HFF-Myc (cell line): ENCODE data around the gene SERPINI1.

Experiments used
- DNase-seq: peaks from one replicate; pipeline ENCODE4 v3.0.0-alpha.2; 2011; ENCODE audit warnings: low read depth; ENCODE audit errors: extremely low read depth
- H3K4me3 ChIP-seq: replicated peaks from 2 replicates; pipeline ENCODE4 v1.5.1; 2011; ENCODE audit warnings: low read depth, mild to moderate bottlenecking, control low read depth, low read length
- CTCF ChIP-seq: IDR thresholded peaks from 2 replicates; pipeline ENCODE4 v1.5.1; 2012; ENCODE audit warnings: mild to moderate bottlenecking, low read depth, low read length, control low read depth; ENCODE audit errors: missing control alignments

The SERPINI1 gene

GRCh38 chr3:167733961-167734497 is 1.5 kb upstream of the SERPINI1 start:
- H3K4me3 ChIP-seq: peak overlapping the region; percentile 79
- no peak for DNase-seq
- TF ChIP-seq CTCF: no peak

DNA sequence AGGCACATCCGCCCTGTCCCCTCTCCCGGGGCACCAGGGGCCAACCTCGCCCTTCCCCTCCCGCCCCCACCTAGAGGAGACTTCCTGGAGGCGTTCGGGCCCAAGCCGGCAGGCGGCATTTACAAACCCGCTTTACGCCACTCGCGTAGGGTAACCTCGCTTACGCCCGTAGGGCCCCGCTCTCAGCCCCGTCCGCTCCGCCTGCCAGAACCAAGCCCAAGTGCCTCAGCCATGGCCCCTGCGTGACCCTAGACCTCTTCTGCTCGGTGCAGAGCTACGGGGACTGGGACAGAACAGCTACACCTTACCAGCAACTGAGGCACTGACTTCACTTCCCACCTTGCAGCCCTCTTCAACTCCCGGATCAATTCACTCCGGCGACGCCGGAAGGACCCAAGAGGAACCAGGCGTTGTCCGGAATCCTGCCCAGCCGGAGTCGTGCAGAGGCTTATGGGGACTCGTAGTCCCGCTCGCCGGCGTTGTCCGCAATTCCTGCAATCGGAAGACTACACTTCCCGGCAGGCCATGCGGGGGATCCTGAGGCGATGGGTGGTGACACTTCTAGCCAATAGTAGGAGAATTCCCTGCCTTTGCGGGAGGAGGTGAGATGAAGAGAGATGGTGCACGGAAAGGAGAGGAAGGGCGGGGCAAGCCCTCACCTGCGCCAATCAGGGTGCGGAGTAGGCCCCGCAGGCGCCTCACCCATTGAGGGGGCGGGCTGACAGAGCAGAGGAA is 856 bp upstream of the SERPINI1 start, which contains the start of gene PDCD10:
TSS of gene PDCD10 (minus strand) at position 395 of the 735 bp plus-strand sequence. CDS start 14,735 bp downstream, outside the sequence.
- DNase-seq: peak; percentile 97
- peak within 1 kb of the TSS; percentile 79 for H3K4me3 ChIP-seq
- no peak for TF ChIP-seq CTCF

DNA sequence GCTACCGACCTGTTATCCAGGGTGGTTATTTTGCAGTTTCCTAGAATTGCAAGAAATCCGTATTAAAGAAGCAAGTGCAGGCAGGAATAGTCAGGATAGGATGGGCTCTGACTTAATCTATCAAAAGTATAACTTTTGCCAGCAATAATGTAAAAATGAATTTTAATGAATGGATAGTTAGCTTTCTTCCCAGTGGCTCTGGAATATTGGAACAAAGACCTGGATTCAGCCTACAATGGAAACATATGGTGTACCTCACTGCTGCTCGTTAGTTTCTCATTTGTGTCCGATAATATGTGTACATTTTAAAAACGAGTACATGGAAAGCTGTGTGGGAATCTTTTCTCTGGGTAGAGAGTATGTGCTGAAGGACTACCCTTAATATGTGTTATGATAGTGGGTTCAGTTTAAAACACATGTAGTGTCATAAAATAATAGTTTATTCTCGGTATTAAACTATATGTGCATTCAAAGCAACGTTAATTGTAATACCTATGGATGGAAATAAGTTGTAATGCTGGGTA is 805 bp downstream of the SERPINI1 start:
- no peak for DNase-seq
- no peak for TF ChIP-seq CTCF
- peak overlapping the region; percentile 79 for H3K4me3 ChIP-seq

DNA sequence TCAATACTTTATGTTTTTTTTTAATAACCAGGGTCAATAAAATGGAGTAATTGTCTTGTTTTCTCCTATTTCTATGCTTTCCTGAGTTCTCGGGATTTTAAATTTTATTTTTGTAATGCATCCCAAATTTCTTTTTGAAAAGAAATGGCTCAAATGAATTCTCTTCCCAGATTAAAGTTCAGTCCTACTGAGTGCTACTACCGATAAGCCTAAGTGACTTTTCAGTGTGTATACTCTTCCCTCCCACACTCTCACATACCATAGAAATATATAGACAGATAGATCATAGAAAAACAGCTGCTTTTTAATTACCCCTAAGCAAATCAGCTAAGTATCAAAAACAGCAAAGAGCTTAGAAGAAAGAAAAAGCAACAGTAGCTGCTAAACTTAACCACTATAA is 1.5 kb downstream of the SERPINI1 start:
- DNase-seq: no peak
- no peak for TF ChIP-seq CTCF
- no peak overlapping the region for H3K4me3 ChIP-seq

GRCh38 chr3:167738037-167738436 is 2.5 kb downstream of the SERPINI1 start:
- DNase-seq: no peak
- no peak overlapping the region for H3K4me3 ChIP-seq
- TF ChIP-seq CTCF: no peak

DNA sequence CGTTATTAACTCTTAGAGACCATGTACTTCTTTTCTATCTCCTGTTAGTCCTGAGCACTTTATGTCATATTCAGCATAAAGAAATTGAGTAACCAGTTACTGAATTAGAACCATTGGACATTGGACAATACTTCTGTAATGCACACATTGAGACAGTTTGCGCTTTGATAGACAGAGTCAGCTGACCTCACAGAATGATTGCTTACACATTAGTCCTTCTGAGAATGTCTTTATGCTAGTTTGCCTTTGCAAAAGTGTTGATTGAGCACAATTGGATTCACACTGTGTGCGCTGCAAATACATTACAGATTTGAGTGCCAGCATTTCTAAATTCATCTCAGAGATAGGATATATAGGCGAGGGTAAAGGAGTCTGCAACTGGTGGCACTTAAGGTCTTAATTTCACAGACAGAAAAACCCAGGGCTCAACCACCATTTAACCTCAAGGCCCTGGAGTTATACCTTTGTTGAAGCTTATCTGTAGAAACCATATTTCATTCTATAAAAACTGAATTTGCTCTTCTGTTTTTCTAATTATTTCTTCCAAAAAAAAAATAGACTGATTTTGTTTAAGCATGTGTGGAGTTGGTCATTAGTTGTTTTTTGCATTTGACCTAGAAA is 3.8 kb downstream of the SERPINI1 start:
- no peak for TF ChIP-seq CTCF
- DNase-seq: no peak
- no peak overlapping the region for H3K4me3 ChIP-seq
